Fibroblast of lung (primary cell): ENCODE results near the gene KLHL1. TPM values are rescaled to one million over a fixed set of nuclear protein-coding genes. Genes with fewer than 3 reads are reported as not detected.

Experiments used
- DNase-seq, 2 donors: peaks; one replicate each; pipeline versions ENCODE4 v3.0.0 to v3.0.0-alpha.2; 2010; ENCODE audit warnings: low read depth in 2 of 2
- H2AFZ ChIP-seq: 2 replicates; pipeline ENCODE4 v1.5.1; 2012; ENCODE audit warnings: low read length, control low read depth, inconsistent platforms
- H3K27ac ChIP-seq: 2 replicates; pipeline ENCODE4 v1.5.1; 2011; ENCODE audit warnings: low read length, control low read depth; ENCODE audit not compliant: insufficient read depth
- H3K27me3 ChIP-seq: 2 replicates; pipeline ENCODE4 v1.5.1; 2011; ENCODE audit warnings: mild to moderate bottlenecking, low read length; ENCODE audit not compliant: control insufficient read depth, insufficient read depth
- H3K36me3 ChIP-seq: 2 replicates; pipeline ENCODE4 v1.5.1; 2011; ENCODE audit warnings: low read length; ENCODE audit not compliant: control insufficient read depth, insufficient read depth
- H3K4me1 ChIP-seq: 2 replicates; pipeline ENCODE4 v1.5.1; 2011; ENCODE audit warnings: low read length; ENCODE audit not compliant: control insufficient read depth, insufficient read depth; ENCODE audit errors: extremely low read depth
- H3K4me2 ChIP-seq: 2 replicates; pipeline ENCODE4 v1.5.1; 2011; ENCODE audit warnings: low read length, control low read depth; ENCODE audit not compliant: insufficient read depth; ENCODE audit errors: extremely low read depth
- H3K4me3 ChIP-seq, 4 experiments: fragments of 200-600 bp in 1 of 4; sonication (generic) in 1 of 4; replicated peaks in 1 of 4; 2 replicates each; pipeline ENCODE4 v1.5.1; 2011 to 2016; ENCODE audit warnings: low read length in 4 of 4, low read depth in 3 of 4, mild to moderate bottlenecking in 3 of 4, control low read depth in 2 of 4, inconsistent platforms in 1 of 4, mixed read lengths in 1 of 4; ENCODE audit not compliant: insufficient read depth in 1 of 4; ENCODE audit errors: control extremely low read depth in 1 of 4
- H3K79me2 ChIP-seq: 2 replicates; pipeline ENCODE4 v1.5.1; 2012; ENCODE audit warnings: mild to moderate bottlenecking, low read length, inconsistent platforms; ENCODE audit not compliant: control insufficient read depth, insufficient read depth
- H3K9ac ChIP-seq: 2 replicates; pipeline ENCODE4 v1.5.1; 2011; ENCODE audit warnings: mild to moderate bottlenecking, low read length, control low read depth; ENCODE audit not compliant: insufficient read depth
- H3K9me3 ChIP-seq: 2 replicates; pipeline ENCODE4 v1.5.1; 2012; ENCODE audit warnings: low read depth, low read length; ENCODE audit not compliant: control insufficient read depth, insufficient read depth
- H4K20me1 ChIP-seq: 2 replicates; pipeline ENCODE4 v1.5.1; 2011; ENCODE audit warnings: low read length; ENCODE audit not compliant: control insufficient read depth, insufficient read depth; ENCODE audit errors: extremely low read depth
- EZH2 ChIP-seq: IDR thresholded peaks from 2 replicates; pipeline ENCODE4 v1.5.1; 2012; ENCODE audit warnings: low read length, control low read depth, mild to moderate bottlenecking; ENCODE audit errors: missing control alignments
- polyA plus RNA-seq, 2 donors: library from polyadenylated mRNA; depleted of rRNA in 1 of 2; stranded (reverse) in 1 of 2; unstranded in 1 of 2; fragments of >200 nt; gene quantifications; 2 replicates each; pipeline ENCODE4 v1.2.1, GENCODE V29; 2011 to 2012; ENCODE audit warnings: missing spikeins in 1 of 2
- total RNA-seq: library from RNA; depleted of rRNA; stranded (reverse); fragments of >200 nt; gene quantifications from 2 replicates; pipeline ENCODE4 v1.2.1, GENCODE V29; 2014
- TF ChIP-seq, protein P1 (sequence below), 2 donors: IDR thresholded peaks in 1 of 2; conservative IDR thresholded peaks in 1 of 2; 1 replicate in 1 of 2; 2 replicates in 1 of 2; pipeline ENCODE4 v1.5.1; 2011 to 2012; ENCODE audit warnings: low read length in 2 of 2, control low read depth in 1 of 2, inconsistent platforms in 1 of 2, low read depth in 1 of 2, mild to moderate bottlenecking in 1 of 2

Gene KLHL1
- total and polyA plus RNA-seq, 2 donors (not counting 1 experiment from before 2014, with no cell fraction given), result not detected

GRCh38 chr13:69751259-69751658 lies 357.0 kb downstream of the KLHL1 start:
- TF ChIP-seq, protein P1, sequence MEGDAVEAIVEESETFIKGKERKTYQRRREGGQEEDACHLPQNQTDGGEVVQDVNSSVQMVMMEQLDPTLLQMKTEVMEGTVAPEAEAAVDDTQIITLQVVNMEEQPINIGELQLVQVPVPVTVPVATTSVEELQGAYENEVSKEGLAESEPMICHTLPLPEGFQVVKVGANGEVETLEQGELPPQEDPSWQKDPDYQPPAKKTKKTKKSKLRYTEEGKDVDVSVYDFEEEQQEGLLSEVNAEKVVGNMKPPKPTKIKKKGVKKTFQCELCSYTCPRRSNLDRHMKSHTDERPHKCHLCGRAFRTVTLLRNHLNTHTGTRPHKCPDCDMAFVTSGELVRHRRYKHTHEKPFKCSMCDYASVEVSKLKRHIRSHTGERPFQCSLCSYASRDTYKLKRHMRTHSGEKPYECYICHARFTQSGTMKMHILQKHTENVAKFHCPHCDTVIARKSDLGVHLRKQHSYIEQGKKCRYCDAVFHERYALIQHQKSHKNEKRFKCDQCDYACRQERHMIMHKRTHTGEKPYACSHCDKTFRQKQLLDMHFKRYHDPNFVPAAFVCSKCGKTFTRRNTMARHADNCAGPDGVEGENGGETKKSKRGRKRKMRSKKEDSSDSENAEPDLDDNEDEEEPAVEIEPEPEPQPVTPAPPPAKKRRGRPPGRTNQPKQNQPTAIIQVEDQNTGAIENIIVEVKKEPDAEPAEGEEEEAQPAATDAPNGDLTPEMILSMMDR (conservative IDR thresholded peaks at IDR 0.05 in 1 of 2, IDR thresholded peaks at IDR 0.05 in 1 of 2; ENCODE audit: low read depth in 1 of 2, low read length in 2 of 2), result no peak
- no peak for TF ChIP-seq EZH2

GRCh38 chr13:69737129-69737935 lies 370.9 kb downstream of the KLHL1 start:
- Histone ChIP-seq H2AFZ (no peak overlapping the region), H3K4me1 (no peaks in the 10 kb centered on the region), H3K9ac (no peak overlapping the region), H3K27ac (no peak overlapping the region), H3K4me2 (no peak overlapping the region), H3K79me2 (no peaks in the 10 kb centered on the region), H3K27me3 (no peaks in the 10 kb centered on the region), H3K9me3 (no peaks in the 10 kb centered on the region), H3K4me3 (no peak overlapping the region), H3K36me3 (no peaks in the 10 kb centered on the region), H4K20me1 (no peaks in the 10 kb centered on the region)
- TF ChIP-seq, protein P1 (conservative IDR thresholded peaks at IDR 0.05 in 1 of 2, IDR thresholded peaks at IDR 0.05 in 1 of 2; ENCODE audit: low read depth in 1 of 2, low read length in 2 of 2), result no peak
- no peak for TF ChIP-seq EZH2
- no peak for DNase-seq

More at GRCh38 chr13:69751259-69751658, 357.0 kb downstream of the KLHL1 start:
- no peak overlapping the region for H3K4me3 ChIP-seq
- H3K27me3 ChIP-seq, result no peaks in the 10 kb centered on the region
- DNase-seq, result no peak
- no peak overlapping the region for H3K9ac ChIP-seq
- H3K9me3 ChIP-seq, result no peaks in the 10 kb centered on the region
- H2AFZ ChIP-seq, result no peak overlapping the region
- H3K79me2 ChIP-seq, result no peaks in the 10 kb centered on the region
- H3K27ac ChIP-seq, result no peak overlapping the region
- no peaks in the 10 kb centered on the region for H4K20me1 ChIP-seq
- H3K4me1 ChIP-seq, result no peaks in the 10 kb centered on the region
- no peak overlapping the region for H3K4me2 ChIP-seq
- no peaks in the 10 kb centered on the region for H3K36me3 ChIP-seq

DNA sequence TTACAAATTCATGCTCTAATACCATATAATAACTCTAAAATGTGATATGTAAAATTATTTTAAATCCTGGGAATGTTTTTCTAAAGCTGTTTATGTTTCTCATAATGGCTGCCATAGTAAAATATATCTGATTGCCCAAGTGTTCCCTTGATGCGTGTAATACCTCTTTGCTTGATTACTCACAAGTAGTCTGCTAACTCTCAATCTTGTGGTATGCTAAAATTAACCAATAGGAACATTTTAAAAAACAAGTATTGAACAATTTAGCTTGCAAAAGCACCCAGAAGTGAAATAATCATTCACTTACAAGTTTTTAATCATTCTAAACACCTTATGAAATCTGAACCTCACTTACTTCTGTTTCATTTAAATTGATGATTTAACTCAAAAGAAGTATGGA lies 386.6 kb downstream of the KLHL1 start:
- H3K4me3 ChIP-seq, result no peak overlapping the region

More for the DNA sequence above, 386.6 kb downstream of the KLHL1 start:
- H3K27ac ChIP-seq, result no peak overlapping the region
- H3K9ac ChIP-seq, result no peak overlapping the region
- no peak overlapping the region for H3K4me2 ChIP-seq
- DNase-seq, result no peak
- H3K4me1 ChIP-seq, result no peaks in the 10 kb centered on the region
- no peaks in the 10 kb centered on the region for H3K27me3 ChIP-seq
- TF ChIP-seq, protein P1 (conservative IDR thresholded peaks at IDR 0.05 in 1 of 2, IDR thresholded peaks at IDR 0.05 in 1 of 2; ENCODE audit: low read depth in 1 of 2, low read length in 2 of 2), result no peak
- no peak for TF ChIP-seq EZH2
- H3K36me3 ChIP-seq, result no peaks in the 10 kb centered on the region
- no peak overlapping the region for H2AFZ ChIP-seq
- H3K9me3 ChIP-seq, result no peaks in the 10 kb centered on the region
- H4K20me1 ChIP-seq, result no peaks in the 10 kb centered on the region
- no peaks in the 10 kb centered on the region for H3K79me2 ChIP-seq
